Testis (tissue), 2 donors: ENCODE results near the gene PRKAG3.

Experiments used
- POLR2A ChIP-seq: fragments of 450-650 bp; IDR thresholded peaks from one replicate; pipeline ENCODE4 v1.6.1; 2017; ENCODE audit warnings: antibody characterized with exemption, mild to moderate bottlenecking, moderate library complexity
- TF ChIP-seq, protein P1 (sequence below), 3 experiments: fragments of 450-650 bp in 2 of 3; fragments of 200-600 bp in 1 of 3; sonication (generic) in 1 of 3; IDR thresholded peaks; one replicate each; pipeline ENCODE4 v1.5.1; 2016 to 2019; ENCODE audit warnings: antibody characterized with exemption in 3 of 3, mild to moderate bottlenecking in 2 of 3, moderate library complexity in 1 of 3

DNA sequence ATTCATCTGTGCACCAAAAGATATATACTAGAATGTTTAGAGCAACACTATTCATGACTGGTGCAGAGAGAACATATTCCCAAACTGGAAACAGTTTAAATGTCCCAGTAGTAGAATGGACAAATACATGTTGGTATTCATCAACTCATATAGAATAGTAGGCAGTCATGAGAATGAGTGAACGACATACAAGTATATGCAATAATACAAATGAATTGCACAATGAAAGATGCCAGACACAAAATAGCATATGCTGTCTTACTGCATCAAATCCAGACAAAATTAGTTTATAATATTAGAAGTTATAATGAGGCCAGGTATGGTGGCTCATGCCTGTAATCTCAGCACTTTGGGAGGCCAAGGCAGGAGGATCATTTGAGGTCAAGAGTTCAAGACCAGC lies 8.3 kb upstream of the PRKAG3 start:
- no peak for TF ChIP-seq POLR2A
- TF ChIP-seq, protein P1, sequence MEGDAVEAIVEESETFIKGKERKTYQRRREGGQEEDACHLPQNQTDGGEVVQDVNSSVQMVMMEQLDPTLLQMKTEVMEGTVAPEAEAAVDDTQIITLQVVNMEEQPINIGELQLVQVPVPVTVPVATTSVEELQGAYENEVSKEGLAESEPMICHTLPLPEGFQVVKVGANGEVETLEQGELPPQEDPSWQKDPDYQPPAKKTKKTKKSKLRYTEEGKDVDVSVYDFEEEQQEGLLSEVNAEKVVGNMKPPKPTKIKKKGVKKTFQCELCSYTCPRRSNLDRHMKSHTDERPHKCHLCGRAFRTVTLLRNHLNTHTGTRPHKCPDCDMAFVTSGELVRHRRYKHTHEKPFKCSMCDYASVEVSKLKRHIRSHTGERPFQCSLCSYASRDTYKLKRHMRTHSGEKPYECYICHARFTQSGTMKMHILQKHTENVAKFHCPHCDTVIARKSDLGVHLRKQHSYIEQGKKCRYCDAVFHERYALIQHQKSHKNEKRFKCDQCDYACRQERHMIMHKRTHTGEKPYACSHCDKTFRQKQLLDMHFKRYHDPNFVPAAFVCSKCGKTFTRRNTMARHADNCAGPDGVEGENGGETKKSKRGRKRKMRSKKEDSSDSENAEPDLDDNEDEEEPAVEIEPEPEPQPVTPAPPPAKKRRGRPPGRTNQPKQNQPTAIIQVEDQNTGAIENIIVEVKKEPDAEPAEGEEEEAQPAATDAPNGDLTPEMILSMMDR (IDR thresholded peaks at IDR 0.05) = no peak
